Inflammatory macrophage (primary cell): Measurements from ENCODE around the gene DDX46.
"Not testable (repeated sequence)": the region's sequence is repeated elsewhere in the genome, so short reads cannot be mapped to it uniquely, and the experiment has no call there.

Experiments
- DNase-seq, 2 donors: peaks; one replicate each; pipeline ENCODE4 v3.0.0-alpha.2; 2020 to 2022

Gene DDX46

GRCh38 chr5:134845852-134846640, 87.5 kb downstream of the DDX46 start, which contains the start of gene C5orf24:
Gene C5orf24, plus strand, starts transcription at chr5:134845968. Its CDS starts 8,933 bp downstream, at chr5:134854901.
- peak; percentile 98 for DNase-seq

DNA sequence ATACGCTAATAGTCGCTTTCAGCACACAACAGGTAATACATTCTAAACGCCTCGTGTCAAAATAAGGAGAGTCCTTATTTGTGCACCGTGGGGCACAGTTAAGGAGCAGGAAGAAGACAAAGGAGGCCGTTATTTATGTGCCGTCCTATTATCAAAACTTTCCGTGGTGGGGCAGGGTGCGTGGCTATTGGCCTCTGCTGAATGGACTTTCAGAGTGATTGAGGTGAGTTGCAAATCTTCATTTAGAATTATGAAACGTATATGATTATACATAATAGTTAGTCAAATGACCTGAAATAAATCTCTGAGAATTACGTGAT, 88.0 kb downstream of the DDX46 start:
- DNase-seq, result peak in 1 of 2 donors; percentile 23

DNA sequence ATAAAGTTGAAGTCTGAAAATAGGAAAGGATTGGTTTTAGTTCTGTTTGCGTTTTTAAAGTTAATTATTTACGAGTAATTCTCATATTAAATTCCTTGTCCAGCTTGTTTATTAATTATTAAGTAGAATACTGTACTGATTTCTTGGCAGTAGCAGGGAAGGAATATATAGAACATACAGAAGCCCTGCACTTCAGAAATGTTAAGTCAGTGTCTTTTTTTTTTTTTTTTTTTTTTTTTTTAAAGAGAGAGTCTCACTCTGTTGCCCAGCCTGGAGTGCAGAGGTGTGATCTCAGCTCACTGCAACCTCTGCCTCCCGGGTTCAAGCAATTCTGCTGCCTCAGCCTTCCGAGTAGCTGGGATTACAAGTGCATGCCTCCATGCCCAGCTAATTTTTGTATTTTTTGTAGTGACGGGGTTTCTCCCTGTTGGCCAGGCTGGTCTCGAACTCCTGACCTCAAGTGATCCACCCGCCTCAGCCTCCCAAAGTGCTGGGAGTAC, 90.9 kb downstream of the DDX46 start:
- not testable (repeated sequence) for DNase-seq

GRCh38 chr5:134851307-134851923, 92.8 kb downstream of the DDX46 start:
- DNase-seq, result peak; percentile 12 to 31

- DNase-seq, result not testable (repeated sequence)
Observed at GRCh38 chr5:134856465-134856864, 97.9 kb downstream of the DDX46 start.

- DNase-seq, result no peak
Observed at GRCh38 chr5:134857401-134857800, 98.8 kb downstream of the DDX46 start.

DNA sequence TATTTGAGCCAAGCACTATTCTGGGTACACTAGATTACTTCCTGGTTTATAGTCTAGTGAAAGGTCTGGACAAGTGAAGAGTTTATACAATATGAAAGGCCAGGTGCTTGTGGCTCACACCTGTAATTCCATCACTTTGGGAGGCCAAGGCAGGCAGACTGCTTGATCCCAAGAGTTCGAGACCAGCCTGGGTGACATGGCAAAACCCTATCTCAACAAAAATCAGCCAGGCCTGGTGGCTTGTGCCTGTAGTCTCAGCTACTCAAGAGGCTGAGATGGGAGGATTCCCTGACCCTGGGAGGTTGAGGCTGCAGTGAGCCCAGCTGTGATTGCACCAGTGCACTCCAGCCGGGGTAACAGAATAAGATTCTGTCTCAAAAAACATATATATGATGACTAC, 106.1 kb downstream of the DDX46 start:
- DNase-seq, result no peak

DNA sequence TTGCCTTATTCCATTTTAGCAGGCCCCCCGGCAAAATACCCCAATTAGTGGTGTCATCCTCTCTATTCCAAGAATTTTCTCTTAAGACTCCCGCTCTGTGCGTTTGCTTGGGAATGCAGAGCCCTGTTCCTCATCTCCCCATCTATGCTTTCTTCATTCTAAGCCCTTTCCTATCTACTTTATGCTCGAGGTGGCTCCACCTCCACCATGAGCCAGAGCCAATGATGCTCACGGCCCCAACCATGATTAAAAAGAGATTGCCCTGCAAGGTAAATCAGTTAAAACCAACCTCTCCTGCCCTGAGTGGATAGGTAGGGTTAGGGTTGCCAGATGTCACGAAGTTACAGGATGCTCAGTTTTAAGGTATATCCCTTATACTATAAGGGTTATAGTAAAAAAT, 114.9 kb downstream of the DDX46 start:
- DNase-seq, result peak in 1 of 2 donors; percentile 1

DNA sequence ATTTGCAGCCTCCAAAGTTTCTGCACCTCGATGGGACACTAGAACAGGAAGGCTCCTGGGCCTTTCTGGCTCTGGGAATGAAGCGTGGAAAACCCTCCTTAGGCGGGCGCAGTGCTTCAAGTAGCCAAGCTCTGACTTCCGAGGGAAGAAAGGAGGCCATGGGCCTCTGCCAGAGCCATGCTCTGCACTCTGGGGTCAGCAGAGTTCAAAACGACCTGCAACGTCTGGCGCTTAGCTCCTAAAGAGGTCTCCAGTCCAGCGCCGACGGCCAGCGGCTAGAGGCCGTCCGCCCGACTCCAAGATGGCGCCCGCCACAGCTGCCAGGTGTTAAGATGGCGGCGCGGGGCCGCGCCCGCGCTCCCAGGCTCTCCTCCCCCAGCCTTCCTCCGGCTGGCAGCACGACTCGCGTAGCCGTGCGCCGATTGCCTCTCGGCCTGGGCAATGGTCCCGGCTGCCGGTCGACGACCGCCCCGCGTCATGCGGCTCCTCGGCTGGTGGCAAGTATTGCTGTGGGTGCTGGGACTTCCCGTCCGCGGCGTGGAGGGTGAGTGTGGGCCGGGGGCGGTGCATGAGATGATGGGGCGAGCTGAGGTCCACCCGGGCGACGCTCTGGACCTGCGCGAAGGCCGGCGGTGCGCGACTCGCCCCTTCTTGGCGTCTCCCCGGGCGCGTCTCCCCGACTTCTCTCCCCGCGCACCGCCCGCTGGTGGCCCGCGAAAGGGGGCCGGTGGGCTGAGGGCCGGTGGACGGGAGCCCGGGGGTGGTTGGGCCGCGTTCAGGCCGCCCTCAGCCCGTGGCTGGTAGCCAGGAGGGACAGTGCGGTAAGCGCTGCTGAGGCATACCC, 115.6 kb downstream of the DDX46 start, which contains the start of gene TXNDC15:
TXNDC15 (plus strand) TSS at position 385 of the 844 bp plus-strand sequence; CDS start at position 442, 57 bp downstream.
- DNase-seq, result peak; percentile 86 to 91

GRCh38 chr5:134874831-134875655, 116.5 kb downstream of the DDX46 start:
- DNase-seq, result peak; percentile 60 to 64

- no peak for DNase-seq
Observed at GRCh38 chr5:134877159-134877558, 118.6 kb downstream of the DDX46 start.

DNA sequence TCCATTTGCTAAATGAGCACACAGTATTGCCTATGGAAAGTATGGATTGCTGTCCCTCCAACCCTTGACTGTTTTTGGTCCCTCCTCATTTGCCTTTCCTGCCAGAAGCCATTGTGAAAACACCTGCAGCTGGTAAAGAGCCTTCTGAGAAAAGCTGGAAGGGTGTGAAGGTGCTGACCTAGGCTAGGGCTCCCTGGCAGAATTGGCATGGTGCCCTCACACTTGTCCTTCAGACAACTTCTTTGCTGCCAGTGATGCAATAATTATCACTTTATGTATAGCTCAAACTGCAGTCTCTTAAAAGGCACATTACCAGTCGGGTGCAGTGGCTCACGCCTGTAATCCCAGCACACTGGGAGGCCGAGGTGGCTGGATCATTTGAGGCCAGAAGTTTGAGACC, 119.8 kb downstream of the DDX46 start:
- DNase-seq, result no peak

GRCh38 chr5:134879456-134879855, 120.9 kb downstream of the DDX46 start:
- DNase-seq, result no peak
